ENCODE data around the gene APLP2.

DNA sequence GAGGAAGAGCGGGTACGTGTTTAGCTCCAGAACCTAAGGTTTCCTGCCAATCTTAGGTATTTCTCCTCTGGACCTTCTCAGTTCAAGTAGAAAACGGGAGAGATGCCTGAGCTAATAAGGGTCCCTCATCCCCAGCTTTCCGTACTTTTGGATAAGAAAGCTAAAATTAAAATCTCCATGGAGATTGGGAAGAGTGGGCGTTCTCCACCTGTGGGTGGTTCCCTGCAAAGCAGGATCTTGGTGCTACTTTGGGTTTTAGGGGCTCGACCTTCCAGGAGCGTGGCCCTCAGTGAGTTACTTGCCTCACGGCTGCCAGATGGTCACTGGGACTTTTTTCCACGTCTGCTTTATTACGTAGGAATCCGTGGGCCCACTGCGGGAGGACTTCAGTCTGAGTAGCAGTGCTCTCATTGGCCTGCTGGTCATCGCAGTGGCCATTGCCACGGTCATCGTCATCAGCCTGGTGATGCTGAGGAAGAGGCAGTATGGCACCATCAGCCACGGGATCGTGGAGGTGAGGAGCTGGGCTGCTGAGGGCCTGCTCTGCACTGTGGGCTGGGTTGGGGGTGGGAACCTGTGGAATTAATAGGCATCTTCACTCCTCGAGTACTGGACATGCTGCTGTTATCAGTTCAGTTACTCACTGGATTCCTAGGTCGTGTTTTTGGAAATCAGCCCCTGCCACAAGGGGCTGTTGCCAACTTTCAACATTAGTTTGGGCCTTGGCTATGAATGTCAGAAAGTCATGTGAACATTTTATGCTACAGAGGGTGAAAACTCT, 72.1 kb downstream of the APLP2 start:
- no peak for TF ChIP-seq POLR2A (IDR thresholded peaks at IDR 0.05)
- TF ChIP-seq, protein P1, sequence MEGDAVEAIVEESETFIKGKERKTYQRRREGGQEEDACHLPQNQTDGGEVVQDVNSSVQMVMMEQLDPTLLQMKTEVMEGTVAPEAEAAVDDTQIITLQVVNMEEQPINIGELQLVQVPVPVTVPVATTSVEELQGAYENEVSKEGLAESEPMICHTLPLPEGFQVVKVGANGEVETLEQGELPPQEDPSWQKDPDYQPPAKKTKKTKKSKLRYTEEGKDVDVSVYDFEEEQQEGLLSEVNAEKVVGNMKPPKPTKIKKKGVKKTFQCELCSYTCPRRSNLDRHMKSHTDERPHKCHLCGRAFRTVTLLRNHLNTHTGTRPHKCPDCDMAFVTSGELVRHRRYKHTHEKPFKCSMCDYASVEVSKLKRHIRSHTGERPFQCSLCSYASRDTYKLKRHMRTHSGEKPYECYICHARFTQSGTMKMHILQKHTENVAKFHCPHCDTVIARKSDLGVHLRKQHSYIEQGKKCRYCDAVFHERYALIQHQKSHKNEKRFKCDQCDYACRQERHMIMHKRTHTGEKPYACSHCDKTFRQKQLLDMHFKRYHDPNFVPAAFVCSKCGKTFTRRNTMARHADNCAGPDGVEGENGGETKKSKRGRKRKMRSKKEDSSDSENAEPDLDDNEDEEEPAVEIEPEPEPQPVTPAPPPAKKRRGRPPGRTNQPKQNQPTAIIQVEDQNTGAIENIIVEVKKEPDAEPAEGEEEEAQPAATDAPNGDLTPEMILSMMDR (IDR thresholded peaks at IDR 0.05), result no peak
- TF ChIP-seq POLR2AphosphoS5 (IDR thresholded peaks at IDR 0.05), result no peak
- no peak for TF ChIP-seq EP300 (IDR thresholded peaks at IDR 0.05)
